K562 (cell line): ENCODE data around the gene RBM15. TPM values are rescaled to one million over a fixed set of nuclear protein-coding genes. Genes with fewer than 3 reads are reported as not detected.

Experiments
- ATF3 ChIP-seq, 2 experiments: fragments of 450-650 bp in 1 of 2; sonication (generic) in 1 of 2; formaldehyde crosslinking in 1 of 2; IDR thresholded peaks in 1 of 2; conservative IDR thresholded peaks in 1 of 2; 2 replicates each; pipeline versions ENCODE4 v1.6.1 to v1.8.1; 2016 to 2023; ENCODE audit warnings: mild to moderate bottlenecking in 2 of 2, moderate library complexity in 2 of 2, inconsistent platforms in 1 of 2, missing genetic modification reagents in 1 of 2
- CHAMP1 ChIP-seq: fragments of 450-650 bp; IDR thresholded peaks from 2 replicates; pipeline ENCODE4 v1.6.1; 2016; ENCODE audit warnings: mild to moderate bottlenecking
- DMBX1 ChIP-seq: fragments of 250-450 bp; sonication (Bioruptor Pico); IDR thresholded peaks from 2 replicates; pipeline ENCODE4 v1.8.0; 2022; ENCODE audit warnings: inconsistent platforms, mild to moderate bottlenecking, moderate library complexity, borderline replicate concordance
- ETV1 ChIP-seq: fragments of 450-650 bp; conservative IDR thresholded peaks from 2 replicates; pipeline ENCODE4 v1.6.1; 2016; ENCODE audit warnings: missing genetic modification characterization, control low read depth, low read depth, missing compliant biosample characterization
- GATA2 ChIP-seq: sonication (generic); formaldehyde crosslinking; IDR thresholded peaks from 2 replicates; pipeline ENCODE4 v1.4.0; 2020; ENCODE audit warnings: mild to moderate bottlenecking, missing genetic modification reagents
- GTF2F1 ChIP-seq: IDR thresholded peaks from 2 replicates; pipeline ENCODE4 v1.6.1; 2011; ENCODE audit warnings: low read depth, low read length, improper control_type of control experiment
- HDAC6 ChIP-seq: IDR thresholded peaks from 2 replicates; pipeline ENCODE4 v1.6.1; 2012; ENCODE audit warnings: low read depth, mild to moderate bottlenecking, control low read depth, inconsistent platforms, low read length, moderate library complexity
- HNRNPK ChIP-seq: fragments of 200-400 bp; formaldehyde crosslinking; IDR thresholded peaks from one replicate; pipeline ENCODE4 v1.6.1; 2018; ENCODE audit warnings: mild to moderate bottlenecking, low read depth, low read length; ENCODE audit not compliant: poor library complexity, severe bottlenecking
- KAT7 ChIP-seq: sonication (generic); formaldehyde crosslinking; IDR thresholded peaks from 2 replicates; pipeline ENCODE4 v1.8.0; 2022; ENCODE audit warnings: missing genetic modification reagents, mild to moderate bottlenecking, borderline replicate concordance
- KDM1A ChIP-seq, 2 experiments: fragments of 450-650 bp; IDR thresholded peaks; 2 replicates each; pipeline ENCODE4 v1.6.1; 2016; ENCODE audit warnings: mild to moderate bottlenecking in 2 of 2
- MYC ChIP-seq, 2 experiments: fragments of 250-450 bp in 1 of 2; sonication (Bioruptor Pico) in 1 of 2; IDR thresholded peaks; 2 replicates each; pipeline versions ENCODE4 v1.5.1 to v1.6.1; 2012 to 2021; ENCODE audit warnings: low read depth in 2 of 2, borderline replicate concordance in 1 of 2, improper control_type of control experiment in 1 of 2, low read length in 1 of 2, mild to moderate bottlenecking in 1 of 2, moderate library complexity in 1 of 2
- NFATC3 ChIP-seq: fragments of 450-650 bp; IDR thresholded peaks from 2 replicates; pipeline ENCODE4 v1.6.1; 2017; ENCODE audit warnings: mild to moderate bottlenecking
- NR1H2 ChIP-seq: sonication (generic); formaldehyde crosslinking; IDR thresholded peaks from 2 replicates; pipeline ENCODE4 v1.4.0; 2020; ENCODE audit warnings: mild to moderate bottlenecking, missing genetic modification reagents
- POLR2AphosphoS2 ChIP-seq: IDR thresholded peaks from 2 replicates; pipeline ENCODE4 v1.6.1; 2012; ENCODE audit warnings: low read length, improper control_type of control experiment
- SAFB2 ChIP-seq: fragments of 200-400 bp; formaldehyde crosslinking; IDR thresholded peaks from 2 replicates; pipeline ENCODE4 v1.6.1; 2018; ENCODE audit warnings: borderline replicate concordance, low read length, low read depth, moderate library complexity; ENCODE audit not compliant: severe bottlenecking
- SP1 ChIP-seq: sonication (generic); formaldehyde crosslinking; IDR thresholded peaks from 2 replicates; pipeline ENCODE4 v1.8.1; 2022; ENCODE audit warnings: mild to moderate bottlenecking, missing genetic modification reagents
- TAF1 ChIP-seq: IDR thresholded peaks from 2 replicates; pipeline ENCODE4 v1.6.1; 2011; ENCODE audit warnings: mild to moderate bottlenecking, low read length, moderate library complexity; ENCODE audit not compliant: insufficient read depth, control insufficient read depth, severe bottlenecking; ENCODE audit errors: extremely low read depth
- U2AF1 ChIP-seq: fragments of 200-400 bp; formaldehyde crosslinking; optimal IDR thresholded peaks from 2 replicates; pipeline ENCODE3; 2017; ENCODE audit warnings: mild to moderate bottlenecking, low read depth, low read length, moderate library complexity
- WHSC1 ChIP-seq: IDR thresholded peaks from one replicate; pipeline ENCODE4 v1.6.1; 2012; ENCODE audit warnings: low read length, control low read depth, inconsistent platforms
- XRCC5 ChIP-seq: fragments of 200-400 bp; formaldehyde crosslinking; IDR thresholded peaks from 2 replicates; pipeline ENCODE4 v1.6.1; 2017; ENCODE audit warnings: low read depth, mild to moderate bottlenecking, low read length
- ZNF232 ChIP-seq: sonication (generic); formaldehyde crosslinking; IDR thresholded peaks from 2 replicates; pipeline ENCODE4 v1.8.0; 2022; ENCODE audit warnings: mild to moderate bottlenecking, missing genetic modification reagents
- ZNF583 ChIP-seq: fragments of 250-450 bp; sonication (Bioruptor Pico); IDR thresholded peaks from 2 replicates; pipeline ENCODE4 v1.4.0; 2020
- ZNF589 ChIP-seq: fragments of 200-800 bp; sonication (Bioruptor generic); IDR thresholded peaks from 2 replicates; pipeline ENCODE4 v1.6.1; 2016; ENCODE audit warnings: low read depth, missing genetic modification characterization, missing compliant biosample characterization
- polyA plus RNA-seq, 8 experiments: library from polyadenylated mRNA; depleted of rRNA in 4 of 8; stranded (reverse) in 5 of 8; unstranded in 3 of 8; fragments of >200 nt; fragmentation: Nextera tagmentation in 2 of 8; fragmentation: Illumina TruSeq in 1 of 8; extraction: Ambion mirVana in 2 of 8; extraction: Trizol in 1 of 8; gene quantifications; 2 replicates each; pipeline versions ENCODE4 v1.2.1 to v1.2.3, GENCODE V29; 2011 to 2014; ENCODE audit warnings: inconsistent platforms in 1 of 8, missing spikeins in 1 of 8
- total RNA-seq, 7 experiments: library from RNA; depleted of rRNA in 6 of 7; stranded (reverse); fragments of >200 nt in 6 of 7; fragmentation: Illumina TruSeq in 2 of 7; extraction: Trizol in 2 of 7; gene quantifications; 2 replicates each; pipeline versions ENCODE4 v1.2.1 to v1.2.3, GENCODE V29; 2011 to 2021; ENCODE audit warnings: low replicate concordance in 1 of 7

RBM15 gene
- total and polyA plus RNA-seq, 9 of the 15 experiments (the other 6 are each of a cell fraction or from before 2014, with no cell fraction given): 2.4 to 63.4 (median 28.2) TPM

- TF ChIP-seq CHAMP1: peak; percentile 45; the same call in 1 of the 2 replicates
- peak; percentile 47; the same call in 1 of the 2 replicates for TF ChIP-seq GTF2F1
- TF ChIP-seq HDAC6: no peak
- no peak for TF ChIP-seq GATA2 (CRISPR knock-in tag)
- no peak for TF ChIP-seq HNRNPK
- TF ChIP-seq WHSC1: no peak
- no peak for TF ChIP-seq ZNF589 (CRISPR knock-in tag)
- no peak for TF ChIP-seq U2AF1
- peak; percentile 66 for TF ChIP-seq SP1
- TF ChIP-seq XRCC5: no peak
- TF ChIP-seq ZNF232: no peak
- TF ChIP-seq POLR2AphosphoS2: no peak; the same call in 1 of the 2 replicates
- no peak for TF ChIP-seq KDM1A (IDR thresholded peaks at IDR 0.05)
- peak; percentile 98 for TF ChIP-seq TAF1
- TF ChIP-seq KAT7 (CRISPR knock-in tag): peak; percentile 83; the same call in 1 of the 2 replicates
- no peak for TF ChIP-seq NR1H2 (CRISPR knock-in tag)
- TF ChIP-seq ETV1 (tag): no peak; the same call in none of the 2 replicates
- no peak for TF ChIP-seq ATF3 (IDR thresholded peaks at IDR 0.05)
- no peak; the same call in 1 of the 2 replicates for TF ChIP-seq ATF3 (CRISPR knock-in tag; conservative IDR thresholded peaks at IDR 0.05)
- TF ChIP-seq NFATC3: no peak
- TF ChIP-seq ZNF583 (CRISPR knock-in tag): no peak; the same call in 1 of the 2 replicates
- no peak for TF ChIP-seq DMBX1 (CRISPR knock-in tag)
- no peak for TF ChIP-seq SAFB2
- peak; percentile 78 for TF ChIP-seq MYC (IDR thresholded peaks at IDR 0.05; ENCODE audit: low read depth, low read length)
- peak; percentile 43; the same call in 1 of the 2 replicates for TF ChIP-seq MYC (CRISPR knock-in tag; IDR thresholded peaks at IDR 0.05; ENCODE audit: borderline replicate concordance, low read depth)
Measured at GRCh38 chr1:110339407-110340206, 430 bp downstream of the RBM15 start (continued).
